ENCODE measurements around the gene CHCHD3. TPM values are rescaled to one million over a fixed set of nuclear protein-coding genes. Genes with fewer than 3 reads are reported as not detected.

The CHCHD3 gene
- total and polyA plus RNA-seq, 7 donors = 61.7 to 93.4 (median 63.7) TPM

DNA sequence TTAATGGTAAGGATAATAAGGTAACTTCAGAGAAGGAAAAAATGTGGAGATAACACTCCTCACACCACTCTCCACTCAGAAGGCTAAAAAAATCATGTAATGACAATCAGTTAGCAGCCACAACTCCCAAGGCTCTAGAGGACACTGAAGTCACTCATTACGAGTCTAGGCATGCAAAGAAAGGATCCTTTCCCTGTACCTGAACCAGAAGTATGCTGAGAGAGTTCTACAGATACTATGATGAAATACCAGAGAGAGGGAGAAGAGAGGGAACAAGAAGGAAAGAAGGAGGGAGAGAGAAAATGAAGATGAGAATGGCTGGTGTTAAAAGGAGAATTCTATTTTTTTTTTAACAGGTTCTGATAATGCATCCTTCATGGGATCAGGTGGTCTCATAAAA is 281.4 kb downstream of the CHCHD3 start:
- WGBS, 2 donors = 89 to 98% methylated on average over 1 of the region's 1 CpG
- no peaks in the 10 kb centered on the region for H3K9me3 ChIP-seq
- no peak overlapping the region for H3K4me3 ChIP-seq
- TF ChIP-seq, protein P1, sequence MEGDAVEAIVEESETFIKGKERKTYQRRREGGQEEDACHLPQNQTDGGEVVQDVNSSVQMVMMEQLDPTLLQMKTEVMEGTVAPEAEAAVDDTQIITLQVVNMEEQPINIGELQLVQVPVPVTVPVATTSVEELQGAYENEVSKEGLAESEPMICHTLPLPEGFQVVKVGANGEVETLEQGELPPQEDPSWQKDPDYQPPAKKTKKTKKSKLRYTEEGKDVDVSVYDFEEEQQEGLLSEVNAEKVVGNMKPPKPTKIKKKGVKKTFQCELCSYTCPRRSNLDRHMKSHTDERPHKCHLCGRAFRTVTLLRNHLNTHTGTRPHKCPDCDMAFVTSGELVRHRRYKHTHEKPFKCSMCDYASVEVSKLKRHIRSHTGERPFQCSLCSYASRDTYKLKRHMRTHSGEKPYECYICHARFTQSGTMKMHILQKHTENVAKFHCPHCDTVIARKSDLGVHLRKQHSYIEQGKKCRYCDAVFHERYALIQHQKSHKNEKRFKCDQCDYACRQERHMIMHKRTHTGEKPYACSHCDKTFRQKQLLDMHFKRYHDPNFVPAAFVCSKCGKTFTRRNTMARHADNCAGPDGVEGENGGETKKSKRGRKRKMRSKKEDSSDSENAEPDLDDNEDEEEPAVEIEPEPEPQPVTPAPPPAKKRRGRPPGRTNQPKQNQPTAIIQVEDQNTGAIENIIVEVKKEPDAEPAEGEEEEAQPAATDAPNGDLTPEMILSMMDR (IDR thresholded peaks at IDR 0.05) = no peak
- no peak for TF ChIP-seq EP300 (IDR thresholded peaks at IDR 0.05)
- no peaks in the 10 kb centered on the region for H3K4me1 ChIP-seq
- H3K27me3 ChIP-seq = no peaks in the 10 kb centered on the region
- H3K36me3 ChIP-seq = peaks cover 0 to 9% (median 0%) of the 10 kb centered on the region in 4 donors
- no peak overlapping the region for H3K27ac ChIP-seq
- DNase-seq = no peak
- intact Hi-C loops (cut with DNase I) = no loop called here

DNA sequence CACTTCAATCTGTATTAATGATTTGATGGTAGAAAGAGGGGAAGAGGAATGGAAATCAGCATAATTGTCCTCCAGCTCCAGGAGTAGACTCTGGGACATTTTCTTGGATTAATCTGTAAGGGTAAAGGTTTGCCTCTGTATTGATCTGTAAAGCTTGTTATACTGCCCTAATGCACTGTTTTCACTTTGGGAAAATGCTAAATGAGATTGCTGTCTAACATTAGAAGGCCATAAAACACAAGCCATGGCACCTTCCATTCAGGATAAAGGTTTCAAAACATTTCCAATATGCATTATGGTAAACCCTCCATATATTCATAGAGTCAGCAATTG is 282.8 kb downstream of the CHCHD3 start:
- intact Hi-C loops (cut with DNase I) = no loop called here
- Histone ChIP-seq H3K27ac (no peak overlapping the region), H3K9me3 (no peaks in the 10 kb centered on the region), H3K36me3 (peaks cover 0 to 14% (median 0%) of the 10 kb centered on the region in 4 donors), H3K4me1 (no peaks in the 10 kb centered on the region), H3K4me3 (no peak overlapping the region), H3K27me3 (no peaks in the 10 kb centered on the region)
- no peak for DNase-seq
- TF ChIP-seq POLR2A (IDR thresholded peaks at IDR 0.05) (no peak), EP300 (IDR thresholded peaks at IDR 0.05) (no peak), POLR2AphosphoS5 (IDR thresholded peaks at IDR 0.05) (no peak)
- TF ChIP-seq, protein P1 (IDR thresholded peaks at IDR 0.05) = no peak

DNA sequence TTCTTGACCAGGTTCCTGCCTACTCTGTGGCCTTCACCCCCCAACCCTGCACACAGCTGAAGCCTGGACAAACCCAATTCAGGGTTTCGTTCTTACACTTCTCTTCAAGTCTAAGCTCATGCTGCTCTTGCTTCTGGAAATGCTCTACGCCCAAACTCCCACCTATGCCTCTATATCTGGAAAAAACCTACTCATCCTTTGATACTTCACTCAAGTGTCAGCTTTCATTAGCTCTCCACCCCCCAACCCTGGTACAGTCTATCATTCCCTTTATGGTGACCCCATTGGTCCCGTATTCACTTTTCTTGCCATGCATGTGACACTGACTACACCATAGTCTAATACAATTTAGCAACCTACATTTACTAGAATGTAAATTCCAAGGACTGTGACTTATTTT is 284.7 kb downstream of the CHCHD3 start:
- no peak for DNase-seq
- intact Hi-C loops (cut with DNase I) = no loop called here
- H3K9me3 ChIP-seq = no peaks in the 10 kb centered on the region
- TF ChIP-seq POLR2A (IDR thresholded peaks at IDR 0.05) = no peak
- TF ChIP-seq, protein P1 (IDR thresholded peaks at IDR 0.05) = no peak
- no peak for TF ChIP-seq EP300 (IDR thresholded peaks at IDR 0.05)
- no peak for TF ChIP-seq POLR2AphosphoS5 (IDR thresholded peaks at IDR 0.05)
- no peak overlapping the region for H3K4me3 ChIP-seq
- H3K27ac ChIP-seq = no peak overlapping the region
- H3K4me1 ChIP-seq = no peaks in the 10 kb centered on the region
- H3K27me3 ChIP-seq = no peaks in the 10 kb centered on the region
- 93 to 99% methylated on average over 3 of the region's 3 CpGs for WGBS, 2 donors
- peaks cover 0 to 20% (median 0%) of the 10 kb centered on the region in 4 donors for H3K36me3 ChIP-seq

DNA sequence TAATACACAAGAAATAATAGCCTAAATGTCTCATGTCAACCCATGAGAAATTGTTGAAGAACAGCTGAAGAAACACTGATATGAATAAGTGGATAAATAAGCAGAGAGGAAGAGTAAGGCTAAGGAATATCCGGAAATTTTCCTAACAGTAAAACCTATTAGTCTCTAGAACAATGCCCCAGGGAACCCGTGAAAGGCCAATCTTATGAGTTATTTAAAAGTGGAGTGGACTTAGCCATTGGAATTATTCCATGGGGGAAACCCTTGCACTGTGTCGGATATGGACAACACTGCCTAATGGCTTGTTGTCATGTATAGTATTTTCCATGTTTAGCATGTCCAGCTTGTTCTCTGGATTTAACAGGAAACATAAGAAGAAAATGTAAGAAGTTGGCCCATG is 288.4 kb downstream of the CHCHD3 start:
- Histone ChIP-seq H3K27ac (no peak overlapping the region), H3K4me3 (no peak overlapping the region), H3K36me3 (peaks cover 0 to 20% (median 0%) of the 10 kb centered on the region in 4 donors), H3K9me3 (no peaks in the 10 kb centered on the region), H3K4me1 (no peaks in the 10 kb centered on the region), H3K27me3 (no peaks in the 10 kb centered on the region)
- TF ChIP-seq EP300 (IDR thresholded peaks at IDR 0.05) (no peak), POLR2AphosphoS5 (IDR thresholded peaks at IDR 0.05) (no peak)
- intact Hi-C loops (cut with DNase I) = no loop called here
- no peak for DNase-seq
- WGBS, 2 donors = 94 to 95% methylated on average over 3 of the region's 3 CpGs

DNA sequence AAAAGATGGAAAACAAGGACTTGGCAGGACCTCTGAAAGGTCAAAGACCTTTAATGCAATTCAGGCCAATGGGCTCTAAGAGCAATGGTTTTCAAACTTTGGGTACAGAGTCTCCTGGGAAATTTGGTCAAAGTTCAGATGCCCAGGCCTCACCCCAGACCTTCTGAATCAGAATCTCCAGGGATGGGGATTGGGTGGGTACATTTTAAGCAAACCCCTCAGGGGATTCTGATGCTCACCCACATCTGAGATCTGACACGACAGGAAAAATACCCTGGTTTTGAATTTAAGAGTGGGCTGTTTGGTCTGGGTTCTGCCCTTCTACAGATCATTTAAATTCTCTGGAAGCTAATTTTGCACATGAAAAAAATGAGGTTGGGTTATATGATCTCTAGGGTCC is 290.9 kb downstream of the CHCHD3 start:
- Histone ChIP-seq H3K4me3 (no peak overlapping the region), H3K9me3 (no peaks in the 10 kb centered on the region), H3K4me1 (no peaks in the 10 kb centered on the region), H3K27ac (no peak overlapping the region), H3K27me3 (no peaks in the 10 kb centered on the region), H3K36me3 (peaks cover 0 to 17% (median 0%) of the 10 kb centered on the region in 4 donors)
- intact Hi-C loops (cut with DNase I) = no loop called here
- no peak for TF ChIP-seq POLR2A (IDR thresholded peaks at IDR 0.05)
- no peak for TF ChIP-seq EP300 (IDR thresholded peaks at IDR 0.05)
- TF ChIP-seq, protein P1 (IDR thresholded peaks at IDR 0.05) = no peak
- no peak for TF ChIP-seq POLR2AphosphoS5 (IDR thresholded peaks at IDR 0.05)
- DNase-seq = no peak
- 72 to 96% methylated on average over 1 of the region's 1 CpG for WGBS, 2 donors
